CD14-positive monocyte (primary cell): ENCODE measurements around the gene KIAA0408. TPM values are rescaled to one million over a fixed set of nuclear protein-coding genes. Genes with fewer than 3 reads are reported as not detected.
A peak's percentile ranks its signal among the peaks of the same experiment; 100 is the strongest.

Experiments used
- DNase-seq, 3 donors: peaks; one replicate each; pipeline ENCODE4 v3.0.0-alpha.2; 2011 to 2022
- H2AFZ ChIP-seq: 2 replicates; pipeline ENCODE4 v1.6.0; 2012; ENCODE audit warnings: mild to moderate bottlenecking, low read depth, low read length, inconsistent platforms; ENCODE audit not compliant: insufficient read depth, poor library complexity, severe bottlenecking
- H3K27ac ChIP-seq, 2 donors: 1 replicate in 1 of 2; 2 replicates in 1 of 2; pipeline ENCODE4 v1.5.1; 2012 to 2013; ENCODE audit warnings: low read length in 2 of 2, control low read depth in 1 of 2, inconsistent platforms in 1 of 2, low read depth in 1 of 2, mild to moderate bottlenecking in 1 of 2
- H3K27me3 ChIP-seq, 2 donors: one replicate each; pipeline versions ENCODE4 v1.6.0 to v1.6.1; 2011 to 2013; ENCODE audit warnings: low read length in 2 of 2; ENCODE audit not compliant: control insufficient read depth in 2 of 2, insufficient read depth in 2 of 2
- H3K36me3 ChIP-seq, 2 donors: replicated peaks in 1 of 2; 1 replicate in 1 of 2; 2 replicates in 1 of 2; pipeline versions ENCODE4 v1.5.1 to v1.6.1; 2012 to 2013; ENCODE audit warnings: low read length in 2 of 2, control low read depth in 1 of 2, inconsistent platforms in 1 of 2, mild to moderate bottlenecking in 1 of 2; ENCODE audit not compliant: insufficient read depth in 2 of 2, control insufficient read depth in 1 of 2
- H3K4me1 ChIP-seq, 2 donors: 1 replicate in 1 of 2; 2 replicates in 1 of 2; pipeline versions ENCODE4 v1.5.1 to v1.6.1; 2012 to 2013; ENCODE audit warnings: low read length in 2 of 2, control low read depth in 1 of 2, inconsistent platforms in 1 of 2, mild to moderate bottlenecking in 1 of 2, moderate library complexity in 1 of 2; ENCODE audit not compliant: insufficient read depth in 2 of 2, control insufficient read depth in 1 of 2
- H3K4me2 ChIP-seq: replicated peaks from 2 replicates; pipeline ENCODE3; 2012; ENCODE audit warnings: low read length, moderate library complexity, mild to moderate bottlenecking; ENCODE audit not compliant: poor library complexity, severe bottlenecking; ENCODE audit errors: extremely low read depth
- H3K4me3 ChIP-seq, 3 experiments: fragments of 200-600 bp in 1 of 3; sonication (generic) in 1 of 3; replicated peaks in 1 of 3; 1 replicate in 2 of 3; 2 replicates in 1 of 3; pipeline ENCODE4 v1.5.1; 2011 to 2013; ENCODE audit warnings: low read length in 3 of 3, mild to moderate bottlenecking in 3 of 3, control low read depth in 2 of 3, low read depth in 2 of 3, inconsistent platforms in 1 of 3, moderate library complexity in 1 of 3
- H3K79me2 ChIP-seq: 2 replicates; pipeline ENCODE4 v1.6.0; 2012; ENCODE audit warnings: mild to moderate bottlenecking, control low read depth, inconsistent platforms, low read length, moderate library complexity; ENCODE audit not compliant: insufficient read depth
- H3K9ac ChIP-seq: 2 replicates; pipeline ENCODE4 v1.6.0; 2017; ENCODE audit warnings: low read length, mild to moderate bottlenecking; ENCODE audit not compliant: insufficient read depth, poor library complexity, severe bottlenecking
- H3K9me3 ChIP-seq, 2 donors: replicated peaks in 1 of 2; 1 replicate in 1 of 2; 2 replicates in 1 of 2; pipeline versions ENCODE4 v1.5.1 to v1.6.1; 2012 to 2013; ENCODE audit warnings: low read length in 2 of 2, control low read depth in 1 of 2; ENCODE audit not compliant: control insufficient read depth in 1 of 2, insufficient read depth in 1 of 2
- H4K20me1 ChIP-seq: 2 replicates; pipeline ENCODE4 v1.6.0; 2012; ENCODE audit warnings: mild to moderate bottlenecking, low read length, control low read depth, moderate library complexity; ENCODE audit not compliant: insufficient read depth
- H3K27ac Mint-ChIP-seq, 7 donors: one replicate each; pipeline ENCODE4 v1.8.0; 2020; ENCODE audit warnings: mild to moderate bottlenecking in 7 of 7, mixed read lengths in 7 of 7, moderate library complexity in 6 of 7, inconsistent platforms in 2 of 7
- H3K27me3 Mint-ChIP-seq, 3 donors: one replicate each; pipeline ENCODE4 v1.8.0; 2021 to 2022; ENCODE audit warnings: low read depth in 3 of 3, mild to moderate bottlenecking in 3 of 3, mixed read lengths in 3 of 3, moderate library complexity in 3 of 3, inconsistent platforms in 1 of 3
- H3K36me3 Mint-ChIP-seq, 2 donors: one replicate each; pipeline ENCODE4 v1.8.0; 2020; ENCODE audit warnings: mixed read lengths in 2 of 2, inconsistent platforms in 1 of 2, mild to moderate bottlenecking in 1 of 2
- H3K4me1 Mint-ChIP-seq: one replicate; pipeline ENCODE4 v1.8.0; 2020; ENCODE audit warnings: mild to moderate bottlenecking, mixed read lengths
- H3K4me3 Mint-ChIP-seq, 2 donors: one replicate each; pipeline ENCODE4 v1.8.0; 2020; ENCODE audit warnings: mild to moderate bottlenecking in 2 of 2, mixed read lengths in 2 of 2, moderate library complexity in 1 of 2
- H3K9me3 Mint-ChIP-seq, 7 donors: one replicate each; pipeline ENCODE4 v1.8.0; 2020 to 2022; ENCODE audit warnings: mixed read lengths in 7 of 7, mild to moderate bottlenecking in 6 of 7, moderate library complexity in 6 of 7, inconsistent platforms in 2 of 7
- CTCF ChIP-seq: fragments of 200-600 bp; IDR thresholded peaks from one replicate; pipeline ENCODE4 v1.8.0; 2022; ENCODE audit warnings: antibody characterized with exemption, mild to moderate bottlenecking
- WGBS: methylation state at CpG from one replicate; pipeline ENCODE4 v1.1.5; 2013; ENCODE audit warnings: missing lambda C conversion rate; ENCODE audit not compliant: insufficient coverage; 5-methylcytosine and 5-hydroxymethylcytosine counted together
- intact Hi-C, 2 donors: fragments of 100-400 bp; cut with micrococcal nuclease; formaldehyde crosslinking; loops; one replicate each; pipeline versions ENCODE4 v1.15.0 to v1.15.1; 2023
- polyA plus RNA-seq, 3 donors: library from polyadenylated mRNA; depleted of rRNA in 1 of 3; unstranded in 2 of 3; stranded (reverse) in 1 of 3; fragments of 300-500 nt in 2 of 3; fragments of >200 nt in 1 of 3; fragmentation: Illumina TruSeq in 2 of 3; gene quantifications; 1 replicate in 2 of 3; 2 replicates in 1 of 3; pipeline ENCODE4 v1.2.3, GENCODE V29; 2012 to 2021

KIAA0408 gene
- polyA plus RNA-seq, 3 donors = 0.03 TPM; not detected in 2

GRCh38 chr6:127471379-127472255, 12.4 kb upstream of the KIAA0408 start:
- H2AFZ ChIP-seq = peak overlapping the region; percentile 48
- peaks cover 0 to 12% of the 10 kb centered on the region in 2 donors for H3K27me3 ChIP-seq
- no peak for TF ChIP-seq CTCF
- no peaks in the 10 kb centered on the region for H3K36me3 Mint-ChIP-seq
- no peaks in the 10 kb centered on the region for H3K36me3 ChIP-seq
- H3K4me3 Mint-ChIP-seq = no peak overlapping the region
- peak overlapping the region; percentile 14 for H3K4me2 ChIP-seq
- H3K79me2 ChIP-seq = no peaks in the 10 kb centered on the region
- no peak overlapping the region for H3K27ac ChIP-seq
- intact Hi-C loops = no loop called here
- DNase-seq = peak in 1 of 3 donors; percentile 15
- H3K4me3 ChIP-seq = no peak overlapping the region
- H3K9me3 ChIP-seq = peaks cover 6 to 14% of the 10 kb centered on the region in 2 donors
- H3K27ac Mint-ChIP-seq = peak overlapping the region in 2 of 7 donors; percentile 37 to 39
- H3K9ac ChIP-seq = no peak overlapping the region
- H3K4me1 ChIP-seq = peaks cover 0 to 2% of the 10 kb centered on the region in 2 donors
- H3K4me1 Mint-ChIP-seq = peaks cover 10% of the 10 kb centered on the region
- H3K27me3 Mint-ChIP-seq = peaks cover 0 to 29% (median 5%) of the 10 kb centered on the region in 3 donors
- peaks cover 11 to 18% (median 15%) of the 10 kb centered on the region in 7 donors for H3K9me3 Mint-ChIP-seq
- WGBS = no CpG with 5 or more reads among the region's 5 CpGs
- no peaks in the 10 kb centered on the region for H4K20me1 ChIP-seq

GRCh38 chr6:127468936-127469335, 9.7 kb upstream of the KIAA0408 start:
- Mint-ChIP-seq H3K4me1 (peaks cover 8% of the 10 kb centered on the region), H3K27ac (no peak overlapping the region), H3K36me3 (no peaks in the 10 kb centered on the region), H3K4me3 (no peak overlapping the region), H3K9me3 (peaks cover 0 to under 1% (median 0%) of the 10 kb centered on the region in 7 donors), H3K27me3 (peaks cover 0 to 7% (median 2%) of the 10 kb centered on the region in 3 donors)
- Histone ChIP-seq H3K4me2 (no peak overlapping the region), H3K9me3 (no peaks in the 10 kb centered on the region), H2AFZ (no peak overlapping the region), H3K27me3 (no peaks in the 10 kb centered on the region), H3K27ac (no peak overlapping the region), H3K4me1 (peaks cover 0 to 2% of the 10 kb centered on the region in 2 donors), H3K36me3 (no peaks in the 10 kb centered on the region), H3K4me3 (no peak overlapping the region), H3K79me2 (no peaks in the 10 kb centered on the region), H4K20me1 (no peaks in the 10 kb centered on the region), H3K9ac (no peak overlapping the region)
- DNase-seq = no peak
- no CpG with 5 or more reads among the region's 2 CpGs for WGBS
- intact Hi-C loops = loop anchor here (10.0 kb wide), 2 partner anchors 66 to 76 kb away; no protein-coding TSS in a partner anchor
- TF ChIP-seq CTCF = no peak
